HG03558 (cell line): ENCODE data around the gene ARL15.

Experiments
- ATAC-seq: cut with Tn5 transposase; IDR thresholded peaks from one replicate; pipeline ENCODE4 v1.9.1; 2021; ENCODE audit warnings: moderate number of reproducible peaks; ENCODE audit not compliant: unreplicated experiment; ENCODE audit errors: extremely low read depth

ARL15 gene

DNA sequence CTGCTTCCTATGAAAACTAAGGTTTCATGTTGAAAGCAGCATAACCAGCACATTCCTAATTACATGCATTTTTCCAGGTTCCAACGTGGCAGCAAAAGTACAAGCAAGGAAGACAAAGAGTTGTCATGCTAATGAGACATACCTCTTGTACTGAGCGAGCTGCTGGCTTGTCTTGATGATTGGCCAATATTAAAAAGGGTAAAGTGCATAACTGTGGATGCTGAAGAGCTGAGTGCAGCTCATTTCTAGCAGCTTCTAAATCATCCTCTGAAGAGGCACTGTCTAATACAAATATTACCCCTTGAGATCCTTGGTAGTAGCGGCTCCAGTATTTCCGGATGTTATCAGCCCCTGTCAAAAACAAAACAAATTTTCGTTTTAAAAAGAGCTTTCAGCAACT lies 197.3 kb downstream of the ARL15 start:
- ATAC-seq = no peak

DNA sequence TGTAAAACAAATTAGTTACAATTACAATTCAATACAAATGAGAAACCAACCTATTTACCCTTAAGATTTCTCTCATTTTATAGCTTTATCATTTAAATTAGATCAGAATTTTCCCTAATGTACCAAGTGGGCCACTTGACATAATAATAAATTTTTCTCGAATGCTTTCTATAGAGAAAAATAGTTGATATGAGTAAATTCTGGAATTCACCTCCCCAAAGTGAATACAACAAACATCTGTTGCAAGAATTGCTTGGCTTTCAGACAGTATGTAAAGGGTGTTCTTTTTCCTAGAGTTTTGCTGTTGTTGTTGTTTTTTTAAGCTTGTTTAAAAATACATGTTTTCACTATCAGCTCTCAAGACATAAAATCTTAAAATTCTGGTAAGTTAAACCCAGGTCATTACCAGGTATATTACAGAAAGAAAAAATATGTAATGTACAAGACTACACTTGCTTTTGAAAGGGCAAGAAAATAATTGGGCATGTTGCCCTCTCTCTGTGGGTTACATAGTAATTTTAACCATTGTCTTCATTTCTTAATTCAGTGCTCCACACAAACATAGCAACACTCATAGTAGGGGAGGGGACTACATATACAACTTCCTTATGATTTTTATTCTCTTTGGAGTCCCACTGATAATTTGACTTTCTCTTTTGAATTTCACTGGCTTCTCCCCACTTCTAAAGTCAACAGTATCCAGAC lies 200.6 kb downstream of the ARL15 start:
- ATAC-seq = no peak

DNA sequence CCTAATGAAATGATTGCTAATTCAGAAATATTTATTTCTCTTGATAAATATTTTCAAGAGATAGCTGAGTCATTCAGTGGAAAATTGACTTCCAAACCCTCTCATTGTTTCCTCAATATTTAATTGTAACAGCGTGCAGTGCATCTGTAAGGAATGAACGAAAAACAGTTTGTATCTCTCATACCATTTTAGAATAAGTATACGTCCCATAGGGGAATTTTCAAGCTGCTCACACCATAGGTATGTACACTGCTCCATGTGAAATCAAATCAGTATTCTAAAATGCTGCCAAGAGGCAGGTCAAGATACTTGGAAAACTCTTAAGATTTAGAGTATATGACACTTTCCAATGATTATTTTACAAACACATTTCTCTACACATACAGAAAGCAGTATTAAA lies 202.2 kb downstream of the ARL15 start:
- ATAC-seq = no peak

DNA sequence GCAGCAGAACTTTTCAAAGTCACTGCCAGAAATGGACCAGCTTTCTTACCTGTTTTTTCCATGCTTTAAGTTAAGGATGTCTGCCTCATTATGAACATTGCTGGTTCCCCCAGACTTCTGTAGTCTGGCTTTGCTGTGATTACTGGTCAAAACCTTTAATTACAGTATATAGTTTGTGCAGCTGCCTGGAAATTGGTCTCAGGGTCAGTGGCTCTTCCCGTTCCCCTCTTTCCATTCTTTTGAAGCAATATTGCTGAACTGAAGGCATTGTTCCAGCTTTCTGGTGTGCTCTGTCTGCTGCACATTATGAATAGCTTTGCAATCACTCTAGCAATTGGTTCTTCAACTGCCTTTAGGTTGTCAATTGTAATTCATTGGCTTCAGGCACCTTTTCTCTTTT lies 206.5 kb downstream of the ARL15 start:
- no peak for ATAC-seq

DNA sequence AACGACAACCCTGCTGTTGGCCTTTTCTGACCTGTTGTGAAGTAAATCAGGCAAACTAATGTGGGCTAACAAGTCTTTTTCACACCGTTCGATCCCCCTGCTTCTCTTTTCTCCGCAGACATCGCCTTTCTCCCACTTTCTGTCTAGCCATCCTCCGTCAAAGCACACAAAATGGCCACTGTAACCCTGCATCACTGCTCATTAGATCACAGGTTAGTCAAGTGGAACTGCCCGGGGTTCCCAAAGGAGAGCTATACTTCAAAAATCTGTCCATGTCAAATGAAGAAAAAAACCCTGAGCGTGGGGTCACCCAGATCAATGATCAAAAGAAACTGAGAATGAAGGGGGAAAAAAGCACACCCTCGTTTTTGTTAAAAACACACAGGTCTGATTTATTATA lies 212.1 kb downstream of the ARL15 start:
- no peak for ATAC-seq

DNA sequence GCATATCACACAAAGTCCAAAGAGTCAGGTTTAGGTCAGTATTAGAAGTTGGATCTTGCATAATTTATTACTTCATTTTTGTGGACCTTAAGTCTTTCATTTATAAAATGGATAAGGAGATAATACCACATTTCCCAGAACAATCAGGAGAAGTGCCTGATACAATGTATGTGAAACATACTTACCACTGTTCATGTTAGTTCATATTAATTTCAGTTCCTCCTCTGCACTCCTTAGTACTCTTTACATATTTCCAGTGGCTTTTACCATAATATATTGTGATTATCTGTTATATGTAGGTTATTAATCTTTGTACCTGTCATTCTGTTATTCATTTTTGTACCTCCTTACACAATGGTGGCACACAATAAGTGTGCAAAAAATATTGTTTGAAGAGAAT lies 214.4 kb downstream of the ARL15 start:
- no peak for ATAC-seq

DNA sequence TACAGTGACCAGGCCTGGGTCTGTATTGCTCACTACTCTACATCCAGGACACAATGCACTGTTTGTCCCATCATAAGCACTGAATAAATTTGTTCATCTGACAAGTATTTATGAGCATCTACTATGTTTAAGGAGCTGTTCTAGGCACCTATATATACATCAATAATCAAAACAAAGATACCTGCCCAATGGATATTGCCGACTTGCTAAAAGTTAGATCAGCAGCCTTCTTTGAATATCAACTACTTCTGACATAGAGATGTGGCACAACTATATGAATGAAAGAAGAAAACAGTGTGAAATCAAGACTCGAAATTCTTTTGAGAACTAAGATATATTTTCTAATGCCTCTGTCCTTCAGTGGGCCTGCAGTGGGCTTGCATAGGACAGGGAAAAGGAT lies 215.7 kb downstream of the ARL15 start:
- no peak for ATAC-seq

DNA sequence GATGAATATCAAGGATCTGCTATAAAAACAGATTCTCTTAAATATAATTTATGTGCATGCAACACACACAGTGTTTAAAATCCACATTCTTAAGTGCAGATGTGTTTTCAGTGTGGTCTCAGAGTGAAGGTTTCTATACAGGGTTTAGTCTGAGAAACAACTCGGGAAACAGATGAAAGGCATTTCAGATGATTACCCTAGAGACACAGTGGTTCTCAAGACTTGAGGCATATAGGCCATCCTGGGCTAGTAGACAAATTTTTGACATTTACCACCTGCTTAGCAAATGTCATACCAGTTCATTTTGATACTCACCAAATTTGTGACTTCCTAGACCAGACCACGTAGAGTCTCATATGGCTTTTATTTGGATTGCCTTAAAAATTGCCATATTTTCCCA lies 216.5 kb downstream of the ARL15 start:
- ATAC-seq = no peak

DNA sequence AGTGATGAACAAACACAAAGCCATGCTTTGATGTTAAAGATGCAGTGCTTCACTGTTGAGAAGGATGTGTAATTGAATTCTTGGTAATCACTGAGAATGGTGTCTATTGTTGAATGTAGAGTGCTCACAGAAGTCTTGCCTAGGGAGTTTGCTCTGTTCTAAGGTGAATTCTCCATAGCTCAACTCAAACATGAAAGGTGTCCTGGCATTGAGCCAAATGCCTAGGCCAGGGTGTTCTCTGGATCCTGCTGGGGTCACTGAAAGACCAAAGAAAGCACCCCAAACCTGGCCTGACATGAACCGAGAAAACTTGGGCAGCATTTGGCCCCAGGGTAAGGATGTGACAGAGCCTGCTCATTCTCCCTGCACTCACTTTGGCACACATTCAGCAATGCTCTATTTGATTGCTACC lies 217.3 kb downstream of the ARL15 start:
- no peak for ATAC-seq

DNA sequence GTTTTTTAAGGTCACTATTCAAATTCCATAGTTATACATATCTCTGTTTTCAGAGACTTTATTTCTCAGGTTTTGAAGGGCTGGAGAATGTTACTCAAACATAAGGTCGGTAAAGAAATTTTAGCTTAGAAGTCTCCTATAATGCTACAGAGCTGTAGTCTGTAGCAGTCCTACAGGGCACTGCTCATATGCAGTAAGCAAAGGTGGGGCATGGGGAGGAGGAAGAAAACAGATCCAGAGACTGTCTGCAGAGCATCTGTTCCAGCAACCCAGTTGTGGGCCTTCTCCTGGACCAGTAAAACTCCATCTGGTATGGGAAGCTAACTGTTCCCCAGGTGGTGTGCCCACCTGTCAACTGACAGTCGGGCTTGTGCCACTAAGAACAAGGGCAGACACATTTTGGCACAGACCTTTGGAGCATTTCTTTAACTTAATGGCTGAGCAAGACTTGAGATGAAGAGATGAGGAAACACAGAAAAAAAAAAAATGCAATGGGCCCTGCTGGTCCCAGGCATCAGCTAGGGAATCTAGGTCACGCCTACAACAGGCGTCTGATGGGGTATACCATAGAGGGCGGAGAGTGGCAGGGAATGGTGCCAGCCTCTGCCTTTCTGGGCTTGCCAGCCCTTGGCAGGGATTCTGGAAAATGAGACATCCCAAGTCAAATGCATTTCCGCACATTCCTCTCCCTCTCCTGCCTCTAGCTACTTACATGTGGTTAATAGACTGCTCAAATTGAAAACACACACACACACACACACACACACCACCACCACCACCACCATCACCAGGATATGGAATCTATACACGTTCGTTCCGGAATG lies 218.9 kb downstream of the ARL15 start:
- ATAC-seq = no peak

DNA sequence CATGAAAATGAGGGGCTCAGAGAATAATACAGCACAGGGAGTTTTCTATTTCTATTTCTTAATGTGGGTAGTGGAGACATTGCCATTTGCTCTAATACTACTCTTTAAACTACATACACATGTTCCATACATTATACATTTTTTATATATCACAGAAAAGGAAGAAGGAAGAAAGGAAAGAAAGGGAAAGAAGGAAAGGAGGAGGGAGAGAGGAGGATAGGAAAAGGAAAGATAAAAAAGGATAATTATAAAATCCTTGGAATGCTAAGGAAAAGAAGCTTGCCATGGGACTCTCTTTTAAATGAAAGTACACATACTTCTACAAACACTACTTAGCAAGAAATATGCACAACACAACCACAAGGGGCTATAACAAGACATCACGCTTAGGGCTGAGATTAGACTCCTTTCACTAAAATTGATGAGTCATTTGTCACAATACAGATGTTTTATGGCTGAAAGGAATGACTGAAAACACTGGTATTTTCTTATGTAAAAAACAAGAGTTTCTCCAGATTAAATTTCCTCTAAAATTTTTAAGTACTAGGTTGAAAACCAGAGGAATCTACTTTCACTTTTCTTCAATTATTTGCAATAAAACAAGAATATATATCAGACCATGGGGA lies 219.8 kb downstream of the ARL15 start:
- ATAC-seq = no peak

DNA sequence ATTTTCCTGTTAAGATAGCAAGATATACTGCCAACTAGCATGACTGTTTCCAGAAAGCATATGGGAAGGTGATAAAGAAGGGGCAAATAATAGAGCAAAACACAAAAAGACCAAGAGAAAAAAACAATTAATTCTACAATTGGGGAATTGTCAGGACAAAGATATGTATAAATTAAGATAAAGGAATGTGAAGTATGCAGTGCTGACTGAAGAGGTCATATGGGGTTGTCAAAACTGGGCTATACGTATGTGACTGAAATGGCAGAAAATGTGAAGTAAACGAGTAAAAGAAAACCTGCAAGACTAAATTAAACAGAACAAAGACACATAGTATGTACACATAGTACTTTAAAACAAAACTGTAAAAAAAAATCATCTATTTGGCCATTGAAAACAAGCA lies 222.3 kb downstream of the ARL15 start:
- no peak for ATAC-seq

DNA sequence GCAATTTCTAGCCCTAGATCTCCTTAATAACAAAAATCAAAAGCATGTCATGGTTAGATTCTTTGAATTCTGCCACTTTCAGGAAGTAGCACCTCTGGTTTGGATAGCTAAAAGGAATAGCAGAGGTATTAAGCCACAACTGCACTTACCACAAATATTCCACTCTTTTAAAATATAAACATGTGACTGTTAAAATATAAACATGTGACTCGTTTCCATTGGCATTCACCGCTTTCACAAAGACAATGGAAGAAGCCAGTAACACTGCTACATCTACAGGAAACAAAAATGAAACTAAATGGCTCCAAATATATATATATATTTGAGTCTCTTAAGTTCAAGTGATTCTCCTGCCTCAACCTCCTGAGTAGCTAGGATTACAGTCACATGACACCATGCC lies 222.9 kb downstream of the ARL15 start:
- ATAC-seq = no peak

DNA sequence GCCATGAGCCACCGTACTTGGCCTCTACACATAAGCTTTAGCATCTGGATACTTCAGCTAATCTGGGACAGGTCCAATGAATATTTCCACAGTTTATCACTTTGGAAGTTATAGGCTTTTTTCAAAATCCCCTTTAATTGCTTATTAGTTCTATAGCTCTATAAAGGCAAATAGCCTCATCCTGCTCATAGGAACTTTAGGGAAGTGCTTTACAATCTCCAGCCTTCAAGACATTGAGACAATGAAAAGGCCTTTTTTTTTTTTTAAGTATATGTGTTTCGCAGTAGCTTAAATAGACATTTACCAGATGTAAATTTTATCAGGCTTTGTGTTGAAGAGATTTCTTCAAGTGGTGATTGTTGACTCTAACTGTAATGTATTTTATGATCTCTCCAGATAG lies 224.2 kb downstream of the ARL15 start:
- no peak for ATAC-seq

DNA sequence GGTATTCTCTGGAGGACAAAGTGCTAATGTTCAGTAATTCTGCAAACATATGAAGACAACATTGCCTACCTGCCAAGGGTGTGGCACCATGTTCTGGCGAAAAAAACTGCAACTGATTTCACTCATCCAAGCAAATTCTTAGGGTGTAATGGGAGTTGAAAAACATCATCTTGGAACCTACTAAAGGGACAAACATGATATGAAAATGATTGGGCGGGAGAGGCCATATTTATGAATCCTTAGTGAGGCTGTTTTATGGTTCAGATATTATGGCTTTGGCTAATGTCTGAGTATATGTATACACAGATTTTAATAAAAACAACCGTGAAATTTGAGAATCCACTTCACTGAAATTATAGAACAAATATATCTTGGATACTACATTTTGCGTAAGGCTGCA lies 225.7 kb downstream of the ARL15 start:
- no peak for ATAC-seq

DNA sequence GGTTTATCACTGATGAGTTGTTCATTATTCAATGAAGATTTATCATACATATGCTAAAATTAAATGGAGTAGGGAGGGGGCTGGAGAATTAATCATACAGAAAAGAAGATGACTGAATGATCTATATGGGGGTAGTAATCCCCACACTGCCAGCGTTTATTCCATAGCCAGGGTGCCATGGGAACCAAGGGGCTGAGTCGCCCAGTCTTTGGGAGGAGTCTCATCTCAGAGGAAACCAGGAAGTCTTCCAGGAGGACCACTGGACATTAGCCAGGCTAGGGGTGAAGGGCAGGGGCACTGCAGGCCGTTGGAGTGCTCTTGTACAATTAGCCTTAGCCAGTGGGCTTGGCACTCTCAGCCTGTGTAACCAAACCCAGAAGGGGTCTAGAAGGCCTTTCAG lies 226.5 kb downstream of the ARL15 start:
- no peak for ATAC-seq

DNA sequence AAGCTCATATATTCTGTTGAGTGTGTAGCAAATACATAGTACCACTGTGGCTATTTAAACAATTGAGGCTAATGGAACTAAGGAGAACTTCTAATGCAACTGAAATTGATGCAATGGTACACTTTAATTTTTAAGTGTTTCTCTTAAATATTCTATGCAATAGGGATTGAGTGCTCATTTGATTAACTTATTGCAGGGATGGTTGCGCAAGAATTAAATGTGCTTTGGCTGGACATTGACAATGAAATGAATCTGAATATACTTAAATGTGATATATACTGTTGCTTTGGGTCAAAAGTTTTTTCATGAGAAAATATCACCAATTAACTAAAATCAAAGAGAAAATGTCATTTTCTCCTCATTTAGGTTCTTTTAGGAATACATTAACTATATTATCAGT lies 227.1 kb downstream of the ARL15 start:
- ATAC-seq = no peak

DNA sequence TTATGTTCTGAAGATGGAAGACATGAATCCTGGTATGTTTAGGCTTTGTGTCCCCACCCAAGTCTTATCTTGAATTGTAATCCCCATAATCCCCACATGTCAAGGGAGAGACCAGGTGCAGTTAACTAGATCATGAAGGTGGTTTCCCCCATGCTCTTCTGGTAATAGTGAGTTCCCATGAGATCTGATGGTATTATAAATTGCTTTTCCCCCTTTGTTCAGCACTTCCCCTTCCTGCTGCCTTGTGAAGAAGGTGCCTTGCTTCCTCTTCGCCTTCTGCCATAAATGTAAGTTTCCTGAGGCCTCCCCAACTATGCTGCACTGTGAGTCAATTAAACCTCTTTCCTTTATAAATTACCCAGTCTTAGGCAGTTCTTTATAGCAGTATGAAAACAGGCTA lies 229.0 kb downstream of the ARL15 start:
- ATAC-seq = no peak

DNA sequence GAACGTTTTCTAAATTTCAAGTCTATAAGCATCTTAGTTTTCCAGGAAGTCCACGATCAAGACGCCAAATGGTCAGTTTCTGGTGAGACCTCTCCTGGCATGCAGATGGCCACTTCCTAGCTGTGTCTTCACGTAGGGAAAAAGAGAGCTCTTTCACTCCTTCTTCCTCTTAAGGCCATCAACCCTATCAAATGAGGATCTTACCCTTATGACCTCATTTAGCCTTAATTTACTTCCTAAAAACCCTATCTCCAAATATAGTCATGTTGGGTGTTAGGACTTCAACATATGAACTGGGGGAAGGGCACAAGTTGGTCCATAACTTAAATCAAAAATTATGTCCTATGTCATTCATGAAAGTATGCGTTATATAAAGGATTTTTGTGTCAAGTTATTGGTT lies 229.5 kb downstream of the ARL15 start:
- ATAC-seq = no peak

DNA sequence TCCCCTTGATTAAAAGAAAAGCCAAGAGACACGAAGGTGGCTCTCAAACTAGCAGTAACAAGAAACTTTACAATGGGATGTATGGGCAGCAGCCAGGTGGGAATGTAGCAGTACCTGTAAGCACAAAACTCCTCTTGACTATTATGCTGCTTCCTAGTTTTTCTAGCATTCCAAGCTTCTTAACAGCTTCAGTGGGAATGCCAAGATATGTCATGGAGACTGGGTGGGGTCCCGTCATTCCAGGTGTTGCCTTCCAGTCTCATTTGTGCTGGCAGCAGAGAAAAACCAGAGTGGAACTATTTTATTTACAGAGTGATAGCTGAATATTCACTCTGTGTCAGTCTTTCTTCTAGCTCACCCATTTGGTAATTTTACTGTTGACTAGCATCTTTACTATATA lies 236.6 kb downstream of the ARL15 start:
- ATAC-seq = no peak

DNA sequence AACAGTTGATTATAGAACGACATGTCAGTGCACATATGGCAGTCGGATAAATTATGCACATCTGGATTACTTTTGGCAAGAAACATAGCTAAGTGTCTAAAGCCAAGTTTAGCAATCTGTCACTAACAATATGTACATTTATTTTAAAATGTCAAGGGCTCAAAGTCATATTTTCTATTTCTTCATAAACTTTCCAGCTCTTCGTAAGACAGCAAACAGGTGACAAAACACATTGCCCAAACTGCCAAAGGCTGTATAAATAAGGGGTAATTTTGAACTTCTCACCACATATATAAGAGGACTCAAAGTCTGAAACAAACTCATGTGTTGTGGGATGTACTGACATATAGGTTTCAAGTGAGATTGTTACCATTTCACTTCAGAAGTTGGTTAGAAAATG lies 237.2 kb downstream of the ARL15 start:
- ATAC-seq = no peak

DNA sequence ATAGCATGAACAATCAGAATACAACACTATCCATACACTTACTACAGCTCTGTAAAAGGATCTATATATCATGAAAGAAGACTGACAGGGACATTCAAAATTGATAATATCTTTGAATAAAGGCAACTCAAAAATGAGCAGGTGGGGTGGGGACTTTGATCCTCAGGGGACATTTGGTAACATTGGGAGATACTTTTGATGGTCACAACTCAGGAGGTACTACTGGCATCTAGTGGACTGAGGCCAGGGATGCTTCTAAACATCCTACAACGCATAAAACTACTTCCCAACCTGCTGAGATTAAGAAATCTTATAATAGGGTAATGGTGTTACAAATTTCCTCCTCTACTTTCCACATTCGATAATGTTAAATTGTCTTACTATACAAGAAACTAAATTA lies 243.9 kb downstream of the ARL15 start:
- ATAC-seq = no peak
